Inflammatory macrophage treated with lipopolysaccharide for 4 hours (primary cell): ENCODE results near the gene LCT.
"Not testable (repeated sequence)": the region's sequence is repeated elsewhere in the genome, so short reads cannot be mapped to it uniquely, and the experiment has no call there.

Experiments
- DNase-seq: peaks from one replicate; pipeline ENCODE4 v3.0.0-alpha.2; 2020

The LCT gene

DNA sequence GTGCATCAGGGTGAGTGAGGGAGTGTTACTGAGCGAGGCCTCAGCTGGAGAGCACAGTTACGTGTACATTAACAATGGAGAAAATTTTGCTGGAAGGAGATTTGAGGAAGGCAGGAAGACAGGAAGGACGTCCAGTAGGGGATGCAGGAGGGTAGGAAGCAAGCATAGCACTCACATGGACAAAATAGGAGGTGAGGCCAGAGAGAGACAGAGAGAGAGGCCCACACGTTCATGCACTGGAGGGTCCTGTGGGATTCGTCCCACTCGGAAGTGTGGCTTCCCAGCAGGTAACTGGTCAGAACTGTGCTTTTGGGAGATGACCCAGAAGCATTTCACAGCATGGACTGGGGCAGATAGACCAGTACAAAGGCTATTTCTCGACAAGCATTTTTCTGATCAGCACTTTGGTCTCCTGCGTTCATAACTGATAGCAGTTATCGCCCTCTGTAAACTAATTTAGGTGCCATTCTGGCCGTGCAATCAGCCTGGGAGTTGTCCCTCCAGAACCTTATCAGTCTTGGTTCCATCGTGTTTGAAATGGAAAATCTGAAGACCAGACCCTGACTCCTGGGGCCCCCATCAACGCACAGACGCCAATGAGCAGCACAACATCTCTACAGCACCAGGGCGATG is 5.7 kb downstream of the LCT start:
- no peak for DNase-seq

GRCh38 chr2:135829378-135830135 is 7.4 kb downstream of the LCT start:
- no peak for DNase-seq

DNA sequence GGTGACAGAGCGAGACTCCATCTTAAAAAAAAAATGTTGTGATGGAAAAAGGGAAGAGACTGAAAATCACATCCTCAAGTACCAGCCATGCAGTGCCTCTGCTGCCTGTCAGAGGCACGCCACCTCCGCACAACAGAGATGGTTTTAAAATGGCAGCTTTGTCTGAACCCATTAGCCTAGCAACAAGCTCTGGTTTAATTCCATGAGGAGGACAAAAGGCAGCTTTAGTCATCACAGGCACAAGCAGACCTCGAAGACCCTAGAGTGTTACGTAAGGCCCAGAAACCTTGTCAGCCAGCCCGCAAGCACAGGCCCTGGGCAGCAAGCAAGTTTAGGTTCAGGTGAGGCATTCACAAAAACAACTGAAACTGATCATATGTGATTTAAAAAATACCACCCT is 10.4 kb downstream of the LCT start:
- no peak for DNase-seq

- DNase-seq, result no peak
Measured at GRCh38 chr2:135825550-135826176, 11.3 kb downstream of the LCT start.

- DNase-seq, result no peak
Measured at GRCh38 chr2:135825131-135825530, 11.9 kb downstream of the LCT start.

DNA sequence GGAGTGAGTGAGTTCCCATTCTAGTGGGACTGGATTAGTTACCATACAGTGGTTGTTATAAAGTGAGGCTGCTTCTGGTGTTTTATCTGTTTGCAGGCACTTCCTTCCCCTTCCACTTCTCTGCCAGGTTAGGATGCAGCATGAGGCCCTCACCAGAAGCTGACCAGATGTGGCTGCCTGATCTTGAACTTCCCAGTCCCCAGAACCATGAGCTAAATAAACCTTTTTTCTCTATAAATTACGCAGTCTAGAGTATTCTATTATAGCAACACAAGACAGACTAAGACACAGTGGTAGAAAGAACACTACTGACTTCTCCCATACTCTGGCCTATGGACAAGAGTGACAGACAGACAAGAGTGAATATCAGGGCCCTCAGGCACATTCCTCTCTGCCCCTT is 14.1 kb downstream of the LCT start:
- DNase-seq, result no peak

DNA sequence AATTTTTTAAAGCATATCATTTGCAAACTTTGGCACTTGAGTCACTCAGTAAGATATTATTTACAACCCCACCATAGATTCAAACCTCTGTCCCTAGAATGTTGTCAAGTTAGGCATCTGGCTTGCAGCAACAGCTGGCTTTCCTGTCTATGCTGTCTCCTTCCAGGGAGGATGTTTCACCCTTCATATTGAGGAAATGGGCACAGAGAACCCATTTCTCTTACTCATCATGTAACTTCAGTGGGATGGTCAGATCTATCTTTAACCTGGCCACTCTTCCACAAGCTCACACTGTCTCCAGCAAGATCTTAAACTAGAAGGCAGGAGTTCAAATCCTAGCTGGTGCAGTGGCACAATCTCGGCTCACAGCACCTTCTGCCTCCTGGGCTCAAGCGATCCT is 15.8 kb downstream of the LCT start:
- no peak for DNase-seq

- DNase-seq, result peak; percentile 23
Measured at GRCh38 chr2:135820003-135820618, 16.9 kb downstream of the LCT start.

DNA sequence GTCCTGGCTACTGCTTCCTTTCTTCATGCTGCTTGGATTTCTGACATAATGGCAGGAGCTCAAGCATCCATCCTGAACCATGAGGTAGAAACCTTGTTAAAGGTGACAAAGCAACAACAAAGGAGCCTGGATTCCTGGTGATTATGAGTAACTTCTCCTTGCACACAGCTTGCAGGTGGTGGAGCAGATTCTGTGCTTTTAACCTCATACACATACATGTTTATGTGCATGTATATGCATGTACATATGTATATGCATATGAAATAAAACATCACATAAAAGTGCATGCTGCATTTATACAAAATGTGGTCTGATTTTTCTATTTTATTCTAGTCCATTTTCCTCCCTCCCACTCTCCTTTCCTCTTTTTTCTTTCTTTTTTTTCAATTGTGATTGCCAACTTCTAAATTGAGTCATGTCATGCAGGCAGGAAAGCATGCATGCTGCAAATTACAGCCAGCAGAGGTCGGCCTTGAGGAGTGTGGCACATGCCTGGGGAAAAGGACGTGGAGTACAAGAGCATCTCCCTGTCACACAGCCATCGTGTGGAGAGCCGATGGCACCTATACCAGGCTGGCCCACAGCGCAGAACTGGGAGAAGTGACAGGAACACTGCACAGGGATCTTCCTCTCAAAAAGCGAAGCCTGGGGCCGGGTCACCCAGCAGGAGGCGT is 17.9 kb downstream of the LCT start:
- peak; percentile 18 for DNase-seq

DNA sequence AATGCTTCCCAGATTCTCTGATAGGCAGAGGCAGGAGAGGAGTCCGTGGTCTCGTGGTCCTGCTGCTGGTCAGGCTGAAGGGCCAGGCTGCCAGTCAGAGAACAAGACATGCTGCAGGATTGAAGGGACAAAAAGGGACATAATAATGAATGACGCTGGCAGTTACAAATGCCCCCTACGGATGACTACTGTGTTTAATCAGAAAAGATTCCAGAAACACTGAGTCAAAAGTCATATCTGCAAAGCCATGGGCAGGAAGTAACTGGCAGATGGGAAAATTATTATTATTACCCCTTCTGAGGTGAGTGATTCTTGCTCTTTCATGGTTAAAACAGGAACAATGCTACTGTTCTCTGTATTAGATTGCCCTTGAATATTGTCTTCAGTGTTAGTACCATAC is 19.0 kb downstream of the LCT start:
- DNase-seq, result no peak

DNA sequence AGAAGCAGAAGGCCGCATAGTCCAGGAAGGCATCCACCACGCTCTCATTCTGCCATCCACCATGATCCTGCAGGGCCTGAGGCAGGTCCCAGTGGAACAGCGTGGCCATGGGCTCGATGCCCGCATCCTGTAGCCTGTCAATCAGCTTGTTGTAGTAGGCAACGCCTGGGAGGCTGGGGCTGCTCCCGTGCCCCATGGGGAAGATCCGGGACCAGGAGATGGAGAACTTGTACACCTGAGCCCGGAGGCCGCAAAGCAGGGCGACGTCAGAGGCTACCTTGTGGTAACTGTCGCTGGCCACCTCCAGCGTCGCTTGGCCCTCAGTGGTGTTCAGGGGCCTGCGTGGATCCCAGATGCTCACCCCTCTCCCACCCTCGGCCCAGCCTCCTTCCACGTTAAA is 19.5 kb downstream of the LCT start:
- DNase-seq, result no peak

DNA sequence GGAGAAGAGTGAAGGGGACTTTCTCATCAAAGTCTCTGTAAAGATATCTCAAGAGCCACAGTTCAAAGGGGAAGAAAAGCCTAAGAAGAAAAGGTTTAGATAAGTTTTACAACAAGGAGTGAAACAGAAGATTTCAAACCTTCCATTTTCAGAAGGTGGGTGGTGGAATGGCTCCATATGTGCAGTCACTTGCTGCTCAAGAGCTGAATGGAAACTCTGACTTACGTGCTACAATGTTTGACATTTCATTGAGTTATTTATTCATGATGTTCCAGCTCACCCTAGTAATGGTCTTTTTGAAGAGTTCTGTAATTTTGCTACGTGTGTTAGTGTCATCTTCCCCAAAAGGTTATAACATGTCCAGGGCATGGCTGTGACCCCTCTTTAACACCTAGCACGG is 21.7 kb downstream of the LCT start:
- DNase-seq, result no peak

DNA sequence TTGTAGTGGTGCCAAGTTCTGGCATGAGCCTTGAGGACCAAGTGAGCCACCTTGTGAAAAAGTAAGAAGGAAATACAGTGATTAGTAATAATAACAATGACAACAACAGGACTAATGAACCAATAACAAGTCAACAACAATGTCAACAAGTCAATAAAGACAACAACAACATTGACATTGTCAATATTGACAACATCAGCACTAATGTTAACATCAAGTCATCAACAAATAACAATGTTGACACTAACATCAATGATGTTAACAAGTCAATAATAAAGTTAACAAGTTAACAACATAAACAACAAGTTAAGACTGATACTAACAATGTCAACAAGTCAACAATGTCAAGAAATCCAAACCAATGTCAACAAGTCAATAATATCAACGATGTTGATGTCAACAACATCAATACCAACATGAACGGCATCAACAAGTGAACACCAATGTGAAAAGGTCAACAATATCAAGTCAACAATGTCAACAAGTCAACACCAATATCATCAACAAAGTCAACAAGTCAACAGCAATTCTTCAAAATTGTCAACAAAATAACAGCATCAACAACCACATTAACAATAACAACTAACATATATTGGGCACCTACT is 24.0 kb downstream of the LCT start:
- no peak for DNase-seq

- DNase-seq, result not testable (repeated sequence)
Measured at GRCh38 chr2:135807874-135808273, 29.1 kb downstream of the LCT start.

DNA sequence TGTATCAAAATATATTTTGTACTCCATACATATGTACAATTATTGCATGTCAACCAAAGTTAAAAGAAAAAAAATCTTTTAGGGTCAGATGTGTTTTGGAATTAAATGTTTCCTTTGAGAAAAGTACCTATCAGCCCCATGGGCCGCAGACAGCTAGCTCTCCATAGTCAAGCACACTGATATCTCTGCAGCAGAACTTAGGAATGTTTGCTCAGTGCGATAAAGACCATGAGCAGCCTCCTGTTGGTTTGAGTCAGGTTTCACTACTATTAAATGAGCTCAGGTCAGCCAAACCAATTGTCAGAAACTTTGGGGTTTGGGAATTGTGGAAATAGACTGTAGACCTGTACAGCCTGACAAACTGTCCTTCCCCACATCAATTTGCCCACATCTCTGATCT is 33.7 kb downstream of the LCT start:
- DNase-seq, result no peak

DNA sequence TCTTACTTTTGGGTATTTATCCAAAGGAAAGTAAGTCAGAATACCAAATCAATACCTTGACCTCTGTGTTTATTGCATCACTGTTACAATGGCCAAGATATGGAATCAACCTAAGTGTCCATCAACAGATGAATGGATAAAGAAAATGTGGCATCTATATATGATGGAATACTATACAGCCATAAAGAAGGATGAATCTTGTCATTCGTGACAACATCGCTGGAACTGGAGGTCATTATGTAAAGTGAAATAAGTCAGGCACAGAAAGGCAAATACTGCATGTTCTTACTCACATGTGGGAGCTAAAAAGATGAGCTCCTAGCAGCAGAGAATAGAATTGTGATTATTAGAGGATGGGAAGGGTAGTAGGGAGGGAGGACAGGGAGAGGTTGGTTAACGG is 34.6 kb downstream of the LCT start:
- DNase-seq, result no peak

- DNase-seq, result peak; percentile 84
Measured at GRCh38 chr2:135800513-135801460, 36.2 kb downstream of the LCT start.

DNA sequence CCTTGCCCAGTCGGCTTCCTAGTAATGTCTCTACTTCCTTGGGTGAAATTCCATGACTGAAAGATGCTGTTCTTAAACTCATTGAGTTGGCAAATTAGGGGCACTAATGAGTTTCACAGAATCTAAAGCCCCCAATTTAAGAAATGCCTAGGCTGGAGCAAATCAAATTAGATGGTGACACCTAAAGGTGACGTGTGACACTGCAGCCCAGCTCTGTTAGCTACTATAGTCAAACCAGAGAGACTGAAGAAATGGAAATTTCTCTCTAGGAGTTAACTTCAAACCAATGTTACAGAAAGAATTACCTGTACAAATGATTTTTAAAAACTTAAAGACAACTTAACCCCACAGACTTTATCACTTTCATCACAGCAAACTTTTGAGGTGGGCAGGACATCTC is 37.2 kb downstream of the LCT start:
- DNase-seq, result no peak

GRCh38 chr2:135798762-135799161 is 38.2 kb downstream of the LCT start:
- DNase-seq, result peak; percentile 11

GRCh38 chr2:135798275-135798705 is 38.7 kb downstream of the LCT start:
- DNase-seq, result no peak

DNA sequence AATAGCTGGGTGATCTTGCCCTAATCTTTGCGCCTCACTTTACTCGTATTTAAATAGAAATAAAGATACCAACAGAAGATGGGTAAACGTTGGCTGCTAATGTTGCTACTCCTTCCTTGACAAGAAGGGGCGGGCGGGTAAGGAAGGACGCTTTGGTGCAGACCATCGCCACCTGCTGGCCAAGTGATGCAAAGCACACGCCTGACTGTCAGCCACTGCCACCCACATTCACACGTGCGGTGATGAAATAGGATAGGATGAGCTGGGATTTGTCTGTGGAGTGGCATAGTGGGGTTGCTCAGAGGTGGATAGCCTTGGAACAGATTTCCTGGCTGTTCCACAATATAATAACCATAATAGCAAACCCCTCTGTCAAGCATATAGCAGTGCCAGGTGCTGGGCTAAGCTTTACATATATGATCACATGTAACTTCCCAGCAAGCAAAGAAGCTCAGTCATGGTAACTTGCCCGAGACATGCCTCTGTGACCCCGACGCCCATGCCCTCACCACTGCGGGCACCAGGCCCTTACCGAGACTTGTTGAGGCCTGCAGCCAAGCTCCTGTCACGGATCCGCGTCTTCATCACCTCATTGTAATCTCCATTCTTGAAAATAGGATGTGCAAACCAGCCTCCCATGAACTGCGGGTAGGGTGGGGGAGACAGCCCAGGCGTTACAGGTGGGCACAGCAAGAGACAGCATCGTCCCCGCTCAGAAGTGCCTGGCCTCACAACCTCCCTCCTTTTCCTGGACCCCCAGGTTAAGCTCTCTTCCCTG is 39.3 kb downstream of the LCT start:
- peak; percentile 75 for DNase-seq
